Mesothelial cell of epicardium (in vitro differentiated cells): ENCODE measurements around the gene MLST8. TPM values are rescaled to one million over a fixed set of nuclear protein-coding genes. Genes with fewer than 3 reads are reported as not detected.

Experiments
- DNase-seq, 2 experiments: peaks; one replicate each; pipeline ENCODE4 v3.0.0; 2021; ENCODE audit warnings: low spot score in 2 of 2; ENCODE audit not compliant: unreplicated experiment in 2 of 2
- H3K27ac Mint-ChIP-seq: 2 replicates; pipeline ENCODE4 v1.8.0; 2021; ENCODE audit warnings: mixed read lengths
- H3K27me3 Mint-ChIP-seq: 2 replicates; pipeline ENCODE4 v1.8.0; 2021; ENCODE audit warnings: low read depth, mixed read lengths
- H3K36me3 Mint-ChIP-seq: 2 replicates; pipeline ENCODE4 v1.8.0; 2021; ENCODE audit warnings: mixed read lengths
- H3K4me1 Mint-ChIP-seq: 2 replicates; pipeline ENCODE4 v1.8.0; 2021; ENCODE audit warnings: mixed read lengths
- H3K4me3 Mint-ChIP-seq: 2 replicates; pipeline ENCODE4 v1.8.0; 2021; ENCODE audit warnings: mild to moderate bottlenecking, moderate library complexity, mixed read lengths
- H3K9me3 Mint-ChIP-seq: 2 replicates; pipeline ENCODE4 v1.8.0; 2021; ENCODE audit warnings: mixed read lengths
- total RNA-seq: library from RNA; stranded (reverse); gene quantifications from 3 replicates; pipeline ENCODE4 v1.2.1, GENCODE V29; 2021
- TF ChIP-seq, protein P1 (sequence below): fragments of 200-600 bp; sonication (generic); IDR thresholded peaks from one replicate; pipeline ENCODE4 v1.5.0; 2021; ENCODE audit warnings: antibody characterized with exemption; ENCODE audit not compliant: unreplicated experiment

MLST8 gene
- total RNA-seq, 1 donor from 2014 or later = 45.9 TPM

DNA sequence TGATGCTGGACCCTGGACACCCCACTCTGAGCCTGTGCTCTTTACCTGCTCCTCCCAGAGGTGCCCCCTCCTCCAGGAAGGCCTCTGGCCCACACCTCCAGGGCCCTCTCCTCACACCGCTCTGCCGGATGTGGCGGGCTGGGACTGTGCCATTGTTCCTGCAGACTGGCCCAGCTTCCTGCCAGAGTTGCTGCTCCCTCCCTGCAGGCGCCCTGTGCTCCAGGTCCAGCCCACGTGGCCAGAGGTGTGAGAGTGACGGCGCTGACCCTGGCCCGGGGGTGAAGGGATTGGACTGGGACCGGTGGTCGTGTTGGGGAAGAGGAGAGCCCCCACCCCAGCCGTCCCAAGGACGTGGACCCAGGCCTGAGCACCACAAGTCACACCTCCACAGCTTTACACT is 23.8 kb downstream of the MLST8 start:
- Mint-ChIP-seq H3K4me3 (no peak overlapping the region), H3K4me1 (peaks cover 10% of the 10 kb centered on the region), H3K9me3 (no peaks in the 10 kb centered on the region), H3K27me3 (no peaks in the 10 kb centered on the region), H3K27ac (no peak overlapping the region), H3K36me3 (no peaks in the 10 kb centered on the region)
- no peak for DNase-seq
- TF ChIP-seq, protein P1, sequence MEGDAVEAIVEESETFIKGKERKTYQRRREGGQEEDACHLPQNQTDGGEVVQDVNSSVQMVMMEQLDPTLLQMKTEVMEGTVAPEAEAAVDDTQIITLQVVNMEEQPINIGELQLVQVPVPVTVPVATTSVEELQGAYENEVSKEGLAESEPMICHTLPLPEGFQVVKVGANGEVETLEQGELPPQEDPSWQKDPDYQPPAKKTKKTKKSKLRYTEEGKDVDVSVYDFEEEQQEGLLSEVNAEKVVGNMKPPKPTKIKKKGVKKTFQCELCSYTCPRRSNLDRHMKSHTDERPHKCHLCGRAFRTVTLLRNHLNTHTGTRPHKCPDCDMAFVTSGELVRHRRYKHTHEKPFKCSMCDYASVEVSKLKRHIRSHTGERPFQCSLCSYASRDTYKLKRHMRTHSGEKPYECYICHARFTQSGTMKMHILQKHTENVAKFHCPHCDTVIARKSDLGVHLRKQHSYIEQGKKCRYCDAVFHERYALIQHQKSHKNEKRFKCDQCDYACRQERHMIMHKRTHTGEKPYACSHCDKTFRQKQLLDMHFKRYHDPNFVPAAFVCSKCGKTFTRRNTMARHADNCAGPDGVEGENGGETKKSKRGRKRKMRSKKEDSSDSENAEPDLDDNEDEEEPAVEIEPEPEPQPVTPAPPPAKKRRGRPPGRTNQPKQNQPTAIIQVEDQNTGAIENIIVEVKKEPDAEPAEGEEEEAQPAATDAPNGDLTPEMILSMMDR = no peak

DNA sequence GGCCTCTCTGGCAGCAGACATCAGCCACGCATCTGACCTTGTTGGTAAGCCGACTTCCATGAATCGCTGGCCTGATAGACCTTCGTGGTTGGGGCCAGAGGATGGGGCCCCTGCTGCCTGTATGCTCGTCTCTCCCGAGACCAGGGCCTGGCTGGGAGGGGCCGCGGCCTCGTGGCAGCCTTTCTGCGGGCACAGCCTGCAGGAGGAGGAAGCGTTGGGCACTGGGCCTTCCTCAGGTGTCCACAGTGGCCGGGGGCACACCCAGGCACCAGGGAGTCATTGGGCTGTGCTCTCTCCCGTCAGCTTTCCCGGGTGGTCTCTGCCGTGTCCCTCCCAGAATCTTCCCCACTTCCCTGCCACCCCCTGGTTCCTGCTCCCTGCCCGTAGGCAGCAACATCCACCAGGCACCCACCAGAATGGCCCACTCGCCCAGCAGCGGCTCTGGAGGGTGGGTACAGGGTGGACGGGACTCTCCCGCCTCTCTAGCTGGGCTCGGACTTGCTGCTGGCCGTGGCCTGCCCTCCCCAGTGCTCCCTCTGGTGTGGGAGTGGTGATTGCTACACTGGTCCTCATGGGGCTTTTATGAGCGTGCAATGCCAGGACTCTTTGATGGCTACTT is 24.5 kb downstream of the MLST8 start:
- Mint-ChIP-seq H3K4me3 (no peak overlapping the region), H3K9me3 (no peaks in the 10 kb centered on the region), H3K27ac (no peak overlapping the region), H3K27me3 (peaks cover 3% of the 10 kb centered on the region), H3K36me3 (peaks cover under 1% of the 10 kb centered on the region), H3K4me1 (peaks cover 4% of the 10 kb centered on the region)
- DNase-seq = no peak
- TF ChIP-seq, protein P1 = no peak

DNA sequence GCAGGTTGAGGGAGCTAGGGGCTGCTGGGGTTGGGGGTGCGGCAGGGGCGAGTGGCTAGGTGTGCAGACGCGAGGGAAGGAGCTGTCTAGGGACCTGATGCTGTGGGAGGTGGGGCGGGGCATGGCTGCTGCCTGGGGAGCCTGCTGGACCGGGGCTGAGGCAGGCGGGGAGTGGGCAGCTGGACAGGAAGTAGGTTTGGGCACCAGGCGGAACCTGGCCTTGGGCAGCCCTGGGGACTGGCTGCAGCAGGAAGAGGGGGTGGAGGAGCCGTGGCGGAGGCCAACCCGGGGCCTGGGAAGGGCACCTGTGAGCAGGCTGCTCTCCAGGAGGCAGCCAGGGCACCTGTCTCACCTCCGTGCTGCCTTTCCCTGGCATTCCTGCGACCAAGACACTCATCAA is 25.1 kb downstream of the MLST8 start:
- H3K27me3 Mint-ChIP-seq = peaks cover 8% of the 10 kb centered on the region
- H3K27ac Mint-ChIP-seq = no peak overlapping the region
- H3K4me3 Mint-ChIP-seq = no peak overlapping the region
- peaks cover 5% of the 10 kb centered on the region for H3K36me3 Mint-ChIP-seq
- DNase-seq = no peak
- TF ChIP-seq, protein P1 = no peak
- H3K4me1 Mint-ChIP-seq = peaks cover 4% of the 10 kb centered on the region
- H3K9me3 Mint-ChIP-seq = no peaks in the 10 kb centered on the region

DNA sequence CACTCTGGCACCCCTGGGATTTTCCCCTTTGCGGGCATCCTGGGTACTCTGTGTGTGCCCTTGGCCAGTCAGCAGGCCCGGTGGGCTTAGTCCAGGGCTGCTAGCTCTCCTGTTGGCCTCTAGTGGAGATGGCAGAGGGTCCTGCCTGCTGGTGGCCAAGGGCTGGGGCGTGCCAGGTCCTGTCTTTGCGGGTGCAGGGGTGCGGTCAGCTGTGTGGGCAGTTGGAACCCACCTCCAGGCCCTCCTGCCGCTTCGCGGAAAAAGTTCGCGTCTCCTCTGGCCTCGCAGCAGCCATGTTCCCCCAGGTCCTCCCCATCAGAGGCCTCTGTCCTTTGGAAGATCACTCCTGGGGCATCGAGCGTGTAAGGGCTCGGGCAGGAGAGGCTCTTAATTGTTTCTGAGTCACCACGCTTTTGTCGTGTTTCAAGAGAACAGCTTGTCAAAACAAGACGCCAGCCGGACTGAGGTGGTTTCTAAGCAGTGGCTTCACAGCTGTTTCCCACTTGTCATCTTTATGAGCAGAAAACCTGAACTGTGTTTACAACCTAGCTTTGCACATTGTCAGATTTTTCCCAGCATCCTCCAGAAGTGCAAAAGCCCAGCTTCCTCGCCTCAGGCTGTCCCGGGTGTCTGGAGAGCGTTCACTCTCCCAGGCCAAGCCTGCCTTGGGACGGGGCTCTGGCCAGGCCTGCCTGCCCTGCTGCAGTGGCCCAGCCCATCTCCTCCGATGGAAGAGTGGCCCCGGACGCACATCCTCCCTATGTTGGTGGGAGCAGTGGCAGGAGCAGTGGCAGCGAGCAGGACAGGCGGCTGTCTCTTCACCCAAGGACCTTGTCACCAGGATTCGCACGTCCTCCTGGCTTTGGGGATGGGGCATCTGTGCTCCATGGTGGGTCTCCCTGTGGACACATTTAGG is 26.0 kb downstream of the MLST8 start:
- Mint-ChIP-seq H3K27ac (no peak overlapping the region), H3K4me3 (no peak overlapping the region), H3K4me1 (no peaks in the 10 kb centered on the region), H3K9me3 (no peaks in the 10 kb centered on the region), H3K27me3 (peaks cover 17% of the 10 kb centered on the region), H3K36me3 (peaks cover 6% of the 10 kb centered on the region)
- TF ChIP-seq, protein P1 = no peak
- no peak for DNase-seq

DNA sequence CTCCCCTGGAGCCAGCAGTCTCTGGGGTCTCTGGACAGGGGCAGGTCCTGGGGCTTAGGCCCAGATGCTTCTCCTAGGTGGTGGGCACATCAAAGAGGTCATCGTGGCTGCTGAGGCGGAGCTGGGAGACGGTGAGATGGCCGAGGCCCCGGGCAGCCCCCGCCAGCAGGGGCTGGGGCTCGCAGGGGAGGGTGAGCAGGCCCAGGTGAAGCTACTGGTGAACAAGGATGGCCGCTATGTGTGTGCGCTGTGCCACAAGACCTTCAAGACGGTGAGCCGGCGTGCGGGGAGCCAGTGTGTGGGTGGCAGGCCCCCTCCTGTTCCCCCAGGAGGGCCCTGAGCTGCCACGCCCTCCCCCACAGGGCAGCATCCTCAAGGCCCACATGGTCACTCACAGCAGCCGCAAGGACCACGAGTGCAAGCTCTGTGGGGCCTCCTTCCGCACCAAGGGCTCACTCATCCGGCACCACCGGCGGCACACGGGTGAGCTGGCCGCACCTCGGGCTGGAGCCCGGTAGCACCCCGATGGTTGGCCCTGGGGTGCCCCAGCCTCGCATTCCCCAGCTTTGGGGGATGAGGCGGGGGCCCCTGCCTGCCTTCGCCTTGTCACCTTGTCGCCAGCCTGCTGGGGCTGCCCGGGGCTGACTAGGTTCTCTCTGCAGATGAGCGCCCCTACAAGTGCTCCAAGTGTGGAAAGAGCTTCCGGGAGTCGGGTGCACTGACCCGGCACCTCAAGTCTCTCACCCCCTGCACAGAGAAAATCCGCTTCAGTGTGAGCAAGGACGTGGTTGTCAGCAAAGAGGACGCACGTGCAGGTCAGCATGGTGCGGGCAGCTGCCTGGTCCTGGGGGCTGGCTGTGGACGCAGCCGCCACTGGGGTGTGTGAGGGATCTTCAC is 27.1 kb downstream of the MLST8 start:
- Mint-ChIP-seq H3K36me3 (peaks cover 6% of the 10 kb centered on the region), H3K4me1 (no peaks in the 10 kb centered on the region), H3K27me3 (peaks cover 27% of the 10 kb centered on the region), H3K9me3 (no peaks in the 10 kb centered on the region), H3K27ac (no peak overlapping the region), H3K4me3 (no peak overlapping the region)
- TF ChIP-seq, protein P1 = no peak
- no peak for DNase-seq
